ENCODE data around the gene RARS2.
A peak's percentile ranks its signal among the peaks of the same experiment; 100 is the strongest.
"Not testable (repeated sequence)": the region's sequence is repeated elsewhere in the genome, so short reads cannot be mapped to it uniquely, and the experiment has no call there.

The RARS2 gene

GRCh38 chr6:87589693-87590416 lies at the start of gene RARS2, which contains the start of gene ORC3:
TSS of gene RARS2 (minus strand) at chr6:87589987. CDS start at chr6:87589957, 30 bp downstream.
TSS of gene ORC3 (plus strand) at chr6:87590135. CDS start at chr6:87590169, 34 bp downstream.
- peak; percentile 93 for DNase-seq (ENCODE audit: low spot score)

GRCh38 chr6:87639373-87639772 lies 49.6 kb upstream of the RARS2 start:
- no peak for DNase-seq (ENCODE audit: low spot score)

DNA sequence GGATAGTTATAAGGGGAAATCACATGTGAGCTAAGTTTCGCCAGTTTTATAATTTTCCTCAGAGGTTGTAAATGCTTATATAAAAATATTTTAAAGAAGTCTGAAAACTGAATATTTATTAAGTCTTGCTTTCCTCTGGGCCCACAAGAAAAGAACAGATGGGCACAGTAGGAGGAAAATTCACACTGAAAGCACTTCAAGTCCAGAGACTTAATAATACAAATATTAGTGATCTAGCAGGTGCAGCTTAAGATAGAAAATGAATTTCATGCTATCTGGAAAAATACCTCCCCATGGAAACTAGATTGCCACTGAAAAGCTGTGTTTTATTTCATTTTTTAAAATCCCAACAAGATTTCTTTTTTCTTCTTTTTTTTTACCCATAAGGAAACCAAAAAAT lies 47.3 kb upstream of the RARS2 start:
- DNase-seq (ENCODE audit: low spot score), result no peak

DNA sequence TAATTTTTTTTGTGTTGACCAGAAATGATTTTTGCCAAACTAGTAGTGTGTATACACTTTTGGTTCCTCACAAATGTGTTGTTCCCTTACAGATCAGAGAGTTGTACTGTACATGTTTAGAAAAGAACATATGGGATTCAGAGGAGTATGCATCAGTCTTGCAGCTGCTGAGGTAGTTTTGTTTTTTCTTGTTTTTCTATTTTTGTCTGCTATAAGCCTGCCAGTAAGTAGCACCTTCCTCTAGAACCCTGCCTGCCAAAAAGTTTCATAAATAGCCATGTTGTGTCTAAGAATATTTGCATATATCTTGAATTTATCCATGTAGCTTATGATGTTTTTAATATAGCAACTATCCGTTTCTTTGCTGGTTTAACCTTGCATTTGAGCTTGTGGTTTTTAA lies 46.5 kb upstream of the RARS2 start:
- no peak for DNase-seq (ENCODE audit: low spot score)

DNA sequence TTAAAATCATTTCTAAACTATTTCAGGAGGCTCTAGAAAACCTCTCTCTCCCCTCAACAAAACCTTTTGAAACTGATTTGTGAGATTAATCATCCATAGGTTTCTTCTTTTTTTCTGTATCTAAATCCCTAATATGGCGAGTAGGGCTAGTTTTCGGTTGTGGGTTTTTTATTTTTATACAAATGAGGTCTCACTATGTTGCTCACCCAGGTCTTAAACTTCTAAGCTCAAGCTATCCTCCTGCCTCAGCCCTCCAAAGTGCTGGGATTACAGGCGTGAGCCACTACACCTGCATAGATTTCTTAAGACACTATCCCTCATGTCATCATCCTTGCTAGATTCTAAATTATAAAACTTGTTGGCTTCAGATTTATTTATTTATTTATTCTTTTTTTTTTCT lies 44.1 kb upstream of the RARS2 start:
- no peak for DNase-seq (ENCODE audit: low spot score)

DNA sequence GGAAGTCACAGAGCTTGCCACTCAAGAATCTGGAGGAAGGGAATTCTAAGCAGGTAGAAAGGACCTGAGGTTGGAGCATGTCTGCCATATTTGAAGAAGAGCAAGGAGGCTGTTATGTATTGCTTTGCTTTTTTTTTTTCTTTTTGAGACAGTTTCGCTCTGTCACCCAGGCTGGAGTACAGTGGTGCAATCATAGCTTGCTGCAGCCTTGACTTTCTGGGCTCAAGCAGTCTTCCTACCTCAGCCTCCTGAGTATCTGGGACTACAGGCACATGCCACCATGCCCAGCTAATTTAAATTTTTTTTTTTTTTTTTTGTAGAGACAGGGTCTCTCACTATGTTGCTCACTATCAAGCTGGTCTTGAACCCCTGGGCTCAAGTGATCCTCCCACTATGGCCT lies 41.0 kb upstream of the RARS2 start:
- no peak for DNase-seq (ENCODE audit: low spot score)

- no peak for DNase-seq (ENCODE audit: low spot score)
These were observed 39.1 kb upstream of the RARS2 start for GRCh38 chr6:87628881-87629280.

GRCh38 chr6:87628424-87628823 lies 38.6 kb upstream of the RARS2 start:
- no peak for DNase-seq (ENCODE audit: low spot score)

GRCh38 chr6:87623248-87623647 lies 33.5 kb upstream of the RARS2 start:
- DNase-seq (ENCODE audit: low spot score), result no peak

- no peak for DNase-seq (ENCODE audit: low spot score)
These were observed 28.7 kb upstream of the RARS2 start for GRCh38 chr6:87618531-87618930.

DNA sequence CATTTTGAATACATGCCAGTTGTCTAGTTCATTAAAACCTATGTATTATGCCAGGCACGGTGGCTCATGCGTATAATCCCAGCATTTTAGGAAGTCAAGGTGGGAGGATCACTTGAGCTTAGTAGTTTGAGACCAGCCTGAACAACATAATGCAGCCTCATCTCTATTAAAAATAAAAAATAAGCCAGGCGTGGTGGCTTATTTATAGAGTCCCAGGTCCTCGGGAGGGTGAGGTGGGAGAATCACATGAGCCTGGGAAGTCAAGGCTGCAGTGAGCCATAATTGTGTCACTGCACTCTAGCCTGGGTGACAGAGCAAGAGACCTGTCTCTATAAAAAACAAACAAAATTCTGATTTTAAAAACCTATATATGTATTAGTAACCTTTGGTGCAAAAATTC lies 27.6 kb upstream of the RARS2 start:
- no peak for DNase-seq (ENCODE audit: low spot score)

- not testable (repeated sequence) for DNase-seq (ENCODE audit: low spot score)
These were observed 23.2 kb upstream of the RARS2 start for GRCh38 chr6:87613018-87613417.

DNA sequence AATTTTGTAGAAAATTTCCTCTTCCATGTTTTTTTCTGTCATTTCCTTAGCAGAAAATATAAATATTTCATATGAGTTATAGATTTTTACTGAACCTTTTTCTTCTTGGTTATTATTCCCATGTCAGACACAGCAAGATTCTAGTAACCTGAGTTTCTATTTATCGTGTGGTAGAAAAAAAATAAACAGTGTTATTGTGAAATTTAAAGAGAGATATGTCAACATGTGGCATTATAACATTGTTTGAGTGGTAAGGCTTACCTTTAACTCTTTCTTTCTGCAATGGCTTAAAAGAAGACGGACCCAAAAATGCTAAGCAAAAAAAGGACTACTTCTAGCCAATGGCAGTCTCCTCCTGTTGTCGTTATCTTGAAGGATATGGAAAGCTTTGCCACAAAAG lies 19.0 kb upstream of the RARS2 start:
- no peak for DNase-seq (ENCODE audit: low spot score)

DNA sequence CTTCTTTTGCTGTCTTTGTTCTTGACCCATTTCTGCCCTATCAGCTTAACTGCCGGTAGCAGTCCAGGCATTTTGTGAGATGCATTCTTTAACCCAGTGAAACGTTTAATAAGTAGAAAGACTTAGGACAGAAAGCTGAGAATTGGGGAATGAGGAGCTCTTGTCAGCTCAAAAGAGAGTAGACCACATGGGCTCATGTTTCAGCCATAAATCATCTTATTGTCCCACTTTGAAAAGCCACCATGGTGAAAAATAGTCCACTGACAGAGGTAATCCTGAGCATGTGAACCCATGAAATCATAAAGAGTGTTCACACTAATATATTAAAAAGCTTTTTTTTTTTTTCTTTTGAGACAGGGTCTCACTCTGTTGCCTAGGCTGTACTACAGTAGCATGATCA lies 16.4 kb upstream of the RARS2 start:
- no peak for DNase-seq (ENCODE audit: low spot score)

- DNase-seq (ENCODE audit: low spot score), result no peak
These were observed 10.8 kb upstream of the RARS2 start for GRCh38 chr6:87600576-87600975.

- no peak for DNase-seq (ENCODE audit: low spot score)
These were observed 1.2 kb upstream of the RARS2 start for GRCh38 chr6:87590990-87591389.

DNA sequence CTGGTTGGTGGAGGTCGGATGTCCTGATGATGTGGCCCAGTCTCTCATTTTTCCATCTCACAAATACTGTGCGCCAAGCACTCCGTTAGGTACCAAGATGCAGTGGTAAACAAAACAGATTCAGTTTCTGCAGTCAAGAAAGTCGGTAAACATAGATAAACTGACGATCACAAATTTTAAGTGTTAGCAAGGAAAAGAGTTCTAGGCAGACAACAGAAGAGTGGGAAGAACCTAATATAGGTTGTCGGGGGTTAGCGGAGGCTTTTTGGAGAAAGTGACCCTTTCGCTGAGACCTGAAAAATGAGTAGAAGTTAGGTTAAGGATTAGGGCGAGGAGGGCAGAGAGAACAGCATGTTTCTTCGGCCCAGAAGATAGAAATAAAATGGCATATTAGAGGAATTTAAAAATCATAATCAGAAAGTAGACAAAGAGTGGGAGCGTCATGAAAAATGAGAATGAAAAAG lies 662 bp upstream of the RARS2 start:
- DNase-seq (ENCODE audit: low spot score), result no peak

- DNase-seq (ENCODE audit: low spot score), result no peak
These were observed 905 bp downstream of the RARS2 start for GRCh38 chr6:87588756-87589407.

- DNase-seq (ENCODE audit: low spot score), result no peak
These were observed 3.3 kb downstream of the RARS2 start for GRCh38 chr6:87586371-87587077.

DNA sequence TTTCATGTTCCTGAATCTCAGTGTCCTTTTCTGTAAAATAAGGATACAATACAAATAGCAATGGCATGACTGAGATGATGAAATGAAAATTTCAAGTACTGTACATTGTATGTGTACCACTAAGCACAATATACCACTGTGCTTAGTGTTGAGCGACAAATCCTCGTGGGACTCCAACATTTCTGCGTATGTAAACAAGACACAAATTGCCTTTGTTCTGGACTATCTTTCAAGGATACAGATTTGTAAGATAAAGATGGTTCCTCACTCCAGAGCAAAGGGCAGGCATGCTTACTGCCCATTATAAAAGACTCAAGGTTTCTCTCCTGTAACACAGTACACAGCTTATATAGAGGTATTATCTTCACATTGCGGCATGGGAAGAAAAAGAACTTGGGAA lies 6.0 kb downstream of the RARS2 start:
- DNase-seq (ENCODE audit: low spot score), result peak; percentile 23

DNA sequence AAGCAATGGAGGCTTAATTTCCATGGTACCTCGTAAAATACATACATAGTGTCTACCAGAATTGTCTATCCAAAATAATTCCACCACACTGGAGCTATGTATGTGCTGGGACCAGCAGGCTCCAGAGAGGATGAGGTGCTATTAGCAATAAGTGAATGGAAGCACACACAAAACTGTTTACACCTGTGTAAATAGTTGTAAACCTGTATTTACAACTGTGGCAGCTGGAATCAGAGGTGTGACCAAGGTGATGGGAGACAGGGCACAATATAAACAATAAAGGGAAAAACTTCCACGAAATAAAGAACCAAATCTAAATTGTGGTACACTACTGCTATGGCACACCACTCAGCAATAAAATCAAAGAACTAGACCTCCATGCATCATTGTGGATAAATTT lies 14.4 kb downstream of the RARS2 start:
- DNase-seq (ENCODE audit: low spot score), result no peak

GRCh38 chr6:87574237-87574804 lies 15.5 kb downstream of the RARS2 start:
- no peak for DNase-seq (ENCODE audit: low spot score)
